A549 (cell line): ENCODE results near the gene TGFBR3. TPM values are rescaled to one million over a fixed set of nuclear protein-coding genes. Genes with fewer than 3 reads are reported as not detected.
A peak's percentile ranks its signal among the peaks of the same experiment; 100 is the strongest.

Source experiments
- ATAC-seq, 2 experiments: fragments of 200-7000 bp in 1 of 2; fragments of >200 bp in 1 of 2; cut with Nextera tagmentation in 1 of 2; cut with Tn5 transposase in 1 of 2; 3 replicates each; pipeline versions ENCODE4 v1.8.0 to v1.9.1; 2018 to 2020; ENCODE audit warnings: mild to moderate bottlenecking in 1 of 2, moderate library complexity in 1 of 2
- CTCF ChIA-PET: fragments of 300-600 bp; sonication (Branson Sonifier 250); formaldehyde crosslinking; extraction: SDS; loops from one replicate; lab custom pipeline; 2021; ENCODE audit warnings: antibody characterized with exemption, inconsistent platforms; lab: Yijun Ruan, JAX
- POLR2A ChIA-PET: fragments of 350-600 bp; formaldehyde crosslinking; extraction: SDS; loops from one replicate; lab custom pipeline; 2021; ENCODE audit warnings: antibody characterized with exemption, inconsistent platforms; lab: Yijun Ruan, JAX
- DNase-seq, 2 experiments: peaks; one replicate each; pipeline versions ENCODE4 v3.0.0 to v3.0.0-alpha.2; 2011 to 2016; ENCODE audit warnings: low read depth in 1 of 2, low spot score in 1 of 2
- FAIRE-seq: peaks from 2 replicates; lab custom pipeline; 2011; peaks lifted over from hg19 to GRCh38; lab: Jason Lieb, UNC
- H3K27ac ChIP-seq, 2 experiments: fragments of >200 bp; sonication (Bioruptor Twin); formaldehyde crosslinking; 3 replicates each; pipeline ENCODE4 v1.5.1; 2016 to 2017
- H3K4me1 ChIP-seq: fragments of >200 bp; sonication (Bioruptor Twin); formaldehyde crosslinking; 3 replicates; pipeline ENCODE4 v1.6.1; 2016
- H3K4me2 ChIP-seq: fragments of >200 bp; sonication (Bioruptor Twin); formaldehyde crosslinking; 3 replicates; pipeline ENCODE4 v1.6.1; 2016
- H3K4me3 ChIP-seq: fragments of >200 bp; sonication (Bioruptor Twin); formaldehyde crosslinking; 3 replicates; pipeline ENCODE4 v1.5.1; 2016
- H3K9me3 ChIP-seq: fragments of >200 bp; sonication (Bioruptor Twin); formaldehyde crosslinking; 3 replicates; pipeline ENCODE4 v1.6.1; 2016
- BHLHE40 ChIP-seq: IDR thresholded peaks from 2 replicates; pipeline ENCODE4 v1.6.1; 2012; ENCODE audit warnings: low read depth, low read length, inconsistent platforms
- CBX2 ChIP-seq: fragments of 200-600 bp; sonication (generic); IDR thresholded peaks from 2 replicates; pipeline ENCODE4 v1.6.1; 2016; ENCODE audit warnings: low read depth, mild to moderate bottlenecking, borderline replicate concordance
- CBX8 ChIP-seq: fragments of 200-600 bp; sonication (generic); IDR thresholded peaks from 2 replicates; pipeline ENCODE4 v1.6.1; 2016
- FOSL2 ChIP-seq, 2 experiments: fragments of 450-650 bp in 1 of 2; fragments of >200 bp in 1 of 2; sonication (Bioruptor Twin) in 1 of 2; formaldehyde crosslinking; IDR thresholded peaks; 2 replicates each; pipeline versions ENCODE4 v1.5.0 to v1.6.1; 2016 to 2020; ENCODE audit warnings: mild to moderate bottlenecking in 1 of 2, moderate library complexity in 1 of 2
- FOXS1 ChIP-seq: fragments of 250-450 bp; sonication (Bioruptor Pico); IDR thresholded peaks from 2 replicates; pipeline ENCODE4 v1.5.0; 2020; ENCODE audit warnings: mild to moderate bottlenecking, moderate library complexity
- HEYL ChIP-seq: fragments of 250-450 bp; sonication (Bioruptor Pico); IDR thresholded peaks from 2 replicates; pipeline ENCODE4 v1.8.0; 2021; ENCODE audit warnings: mild to moderate bottlenecking, moderate library complexity
- JUN ChIP-seq, 2 experiments: fragments of >200 bp; sonication (Bioruptor Twin); formaldehyde crosslinking; IDR thresholded peaks; 2 replicates in 1 of 2; 3 replicates in 1 of 2; pipeline ENCODE4 v1.6.1; 2016 to 2017
- JUNB ChIP-seq: fragments of >200 bp; sonication (Bioruptor Twin); formaldehyde crosslinking; IDR thresholded peaks from 2 replicates; pipeline ENCODE4 v1.6.1; 2016
- KDM1A ChIP-seq: fragments of 200-600 bp; sonication (generic); IDR thresholded peaks from 2 replicates; pipeline ENCODE4 v1.6.1; 2016; ENCODE audit warnings: low read depth, mild to moderate bottlenecking
- MAZ ChIP-seq: fragments of 150-350 bp; IDR thresholded peaks from 2 replicates; pipeline ENCODE4 v1.6.1; 2014; ENCODE audit warnings: antibody characterized with exemption, low read depth, low read length, borderline replicate concordance
- MYC ChIP-seq: IDR thresholded peaks from 2 replicates; pipeline ENCODE4 v1.6.1; 2012; ENCODE audit warnings: mild to moderate bottlenecking, inconsistent platforms, low read length, improper control_type of control experiment, borderline replicate concordance
- NPAS2 ChIP-seq: fragments of 250-450 bp; sonication (Bioruptor Pico); IDR thresholded peaks from 2 replicates; pipeline ENCODE4 v1.8.0; 2022; ENCODE audit warnings: mild to moderate bottlenecking, moderate library complexity, borderline replicate concordance
- POLR2A ChIP-seq: IDR thresholded peaks from 2 replicates; pipeline ENCODE4 v1.6.1; 2012; ENCODE audit warnings: mild to moderate bottlenecking, low read length
- RARB ChIP-seq: fragments of 250-450 bp; sonication (Bioruptor Pico); IDR thresholded peaks from 2 replicates; pipeline ENCODE4 v1.8.0; 2021; ENCODE audit warnings: mild to moderate bottlenecking, moderate library complexity
- REST ChIP-seq: fragments of 200-600 bp; sonication (generic); IDR thresholded peaks from 2 replicates; pipeline ENCODE4 v1.6.1; 2016; ENCODE audit warnings: antibody characterized with exemption, mild to moderate bottlenecking, moderate library complexity
- RFX5 ChIP-seq: fragments of 450-650 bp; IDR thresholded peaks from 2 replicates; pipeline ENCODE4 v1.7.1; 2014; ENCODE audit warnings: antibody characterized with exemption, mild to moderate bottlenecking, moderate library complexity
- RNF2 ChIP-seq: fragments of 200-600 bp; sonication (generic); IDR thresholded peaks from 2 replicates; pipeline ENCODE4 v1.6.1; 2016; ENCODE audit warnings: low read depth, mild to moderate bottlenecking, antibody characterized with exemption, moderate library complexity, borderline replicate concordance
- TFCP2L1 ChIP-seq: fragments of 250-450 bp; sonication (Bioruptor Pico); IDR thresholded peaks from 2 replicates; pipeline ENCODE4 v1.5.0; 2021; ENCODE audit warnings: mild to moderate bottlenecking
- USF2 ChIP-seq: fragments of 450-650 bp; IDR thresholded peaks from 2 replicates; pipeline ENCODE4 v1.6.1; 2014; ENCODE audit warnings: antibody characterized with exemption
- ZC3H11A ChIP-seq: fragments of 450-650 bp; IDR thresholded peaks from 2 replicates; pipeline ENCODE4 v1.6.1; 2014; ENCODE audit warnings: antibody characterized with exemption, mild to moderate bottlenecking
- ZFP36 ChIP-seq: fragments of 450-650 bp; IDR thresholded peaks from 2 replicates; pipeline ENCODE4 v1.6.1; 2014; ENCODE audit warnings: borderline replicate concordance; ENCODE audit not compliant: partially characterized antibody
- ZNF302 ChIP-seq: fragments of 250-450 bp; sonication (Bioruptor Pico); IDR thresholded peaks from 2 replicates; pipeline ENCODE4 v1.9.0; 2021; ENCODE audit warnings: inconsistent platforms, mild to moderate bottlenecking, moderate library complexity
- WGBS: methylation state at CpG from one replicate; pipeline ENCODE4 v1.1.6; 2017; ENCODE audit errors: missing lambda C conversion rate; 5-methylcytosine and 5-hydroxymethylcytosine counted together
- polyA plus RNA-seq, 4 experiments: library from polyadenylated mRNA; depleted of rRNA in 3 of 4; stranded (reverse); fragments of >200 nt; fragmentation: RNase III in 1 of 4; extraction: RNeasy Plus Mini Kit Qiagen cat#74134 plus additional on column Dnase treatment in 1 of 4; gene quantifications; 2 replicates in 3 of 4; 3 replicates in 1 of 4; pipeline ENCODE4 v1.2.3, GENCODE V29; 2011 to 2017
- TF ChIP-seq, protein P1 (sequence below): IDR thresholded peaks from 2 replicates; pipeline ENCODE4 v1.6.1; 2012; ENCODE audit warnings: low read depth, borderline replicate concordance
- TF ChIP-seq, protein P2 (sequence below): fragments of 150-350 bp; IDR thresholded peaks from 2 replicates; pipeline ENCODE4 v1.6.1; 2014; ENCODE audit warnings: low read depth, mild to moderate bottlenecking, low read length
- TF ChIP-seq, protein P3 (sequence below): fragments of >200 bp; sonication (Bioruptor Twin); formaldehyde crosslinking; IDR thresholded peaks from 2 replicates; pipeline ENCODE4 v1.6.1; 2016

The TGFBR3 gene
- polyA plus RNA-seq, 2 of the 4 experiments (the other 2 are of a cell fraction): 5.0 to 8.9 TPM

GRCh38 chr1:91846639-91847013 lies 39.3 kb downstream of the TGFBR3 start:
- Histone ChIP-seq H3K4me3 (no peak overlapping the region), H3K27ac (peak overlapping the region; percentile 71 to 75)
- ChIA-PET POLR2A (interaction anchor here (2.5 kb wide), 1 partner anchor 40 kb away, joined by 10 read pairs; the partner anchor contains the start of gene TGFBR3), CTCF (interaction anchor here (0.9 to 2.1 kb wide), 3 partner anchors 30 to 39 kb away, joined by 3 to 8 read pairs (median 3); partner anchors contain the start of gene TGFBR3)
- no peak for TF ChIP-seq POLR2A
- no peak for TF ChIP-seq NPAS2 (CRISPR knock-in tag)
- no peak for TF ChIP-seq RFX5
- no peak for TF ChIP-seq KDM1A
- no peak for TF ChIP-seq BHLHE40
- no peak for TF ChIP-seq MAZ
- TF ChIP-seq ZNF302 (CRISPR knock-in tag): no peak
- TF ChIP-seq ZFP36: no peak
- no peak for TF ChIP-seq CBX8
- no peak for TF ChIP-seq FOXS1 (CRISPR knock-in tag)
- no peak for TF ChIP-seq RNF2
- TF ChIP-seq JUN (IDR thresholded peaks at IDR 0.05): no peak
- TF ChIP-seq, all 56 proteins: peak for 0
- Histone ChIP-seq H3K9me3 (peaks cover 4% of the 10 kb centered on the region; the same call in 1 of the 3 replicates), H3K4me2 (peak overlapping the region; percentile 60), H3K4me1 (peaks cover 50% of the 10 kb centered on the region)
- no peak for ATAC-seq
- WGBS: 51% methylated on average over 2 of the region's 2 CpGs
- FAIRE-seq: no peak
- no peak for DNase-seq

GRCh38 chr1:91846007-91846638 lies 39.8 kb downstream of the TGFBR3 start:
- CTCF ChIA-PET: interaction anchor here (0.7 to 2.1 kb wide), 5 partner anchors 31 to 317 kb away, joined by 3 to 8 read pairs (median 4); no protein-coding TSS in a partner anchor
- DNase-seq: peak in 1 of 2 experiments; percentile 18
- H3K4me3 ChIP-seq: no peak overlapping the region
- peak overlapping the region; percentile 71 to 75 for H3K27ac ChIP-seq
- no peak for FAIRE-seq
- POLR2A ChIA-PET: interaction anchor here (2.5 kb wide), 1 partner anchor 40 kb away, joined by 10 read pairs; the partner anchor contains the start of gene TGFBR3
- peak overlapping the region; percentile 60 for H3K4me2 ChIP-seq
- H3K4me1 ChIP-seq: peaks cover 54% of the 10 kb centered on the region
- 34% methylated on average over 6 of the region's 6 CpGs for WGBS
- ATAC-seq: peak; percentile 23 to 46; a peak in 2 of 6 replicates
- TF ChIP-seq JUNB: no peak
- no peak for TF ChIP-seq MYC
- peaks cover 4% of the 10 kb centered on the region; the same call in 1 of the 3 replicates for H3K9me3 ChIP-seq

DNA sequence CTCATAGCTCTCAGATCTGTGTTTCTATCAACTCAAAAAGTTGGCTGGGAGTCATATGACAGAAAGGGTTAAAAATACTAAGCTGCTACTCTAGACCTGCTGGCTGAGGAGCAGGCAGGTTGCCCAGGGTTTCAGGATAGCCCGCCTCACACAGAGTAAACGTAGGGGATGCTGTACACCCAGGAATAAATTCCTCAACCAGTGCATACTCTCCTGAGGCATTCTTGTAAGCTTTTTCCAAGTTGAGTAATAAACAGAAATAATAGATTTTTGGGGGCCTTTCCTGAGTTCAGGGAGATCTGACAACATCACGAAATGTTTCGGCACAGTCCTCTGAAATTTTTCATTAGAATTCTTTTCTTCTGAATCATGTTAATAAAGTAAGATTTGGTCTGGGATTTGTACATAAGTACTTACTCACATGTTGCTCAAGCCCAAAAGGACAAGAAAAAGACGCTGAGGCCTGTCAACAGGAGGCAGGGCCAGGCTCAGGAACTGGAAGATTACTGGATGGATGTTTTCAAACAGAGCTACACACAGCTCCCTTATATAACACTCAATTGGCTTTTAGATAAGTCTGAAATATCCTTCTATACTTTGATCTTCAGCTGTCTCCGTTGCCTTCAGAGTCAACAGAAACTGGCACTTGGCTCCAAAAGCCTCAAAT lies 41.0 kb downstream of the TGFBR3 start:
- Histone ChIP-seq H3K4me3 (no peak overlapping the region), H3K4me1 (peaks cover 48% of the 10 kb centered on the region), H3K27ac (peak overlapping the region; percentile 71 to 75), H3K4me2 (peak overlapping the region; percentile 60), H3K9me3 (peaks cover 4% of the 10 kb centered on the region; the same call in 1 of the 3 replicates)
- ATAC-seq: peak; percentile 94 to 97
- WGBS: 6% methylated on average over 6 of the region's 6 CpGs
- POLR2A ChIA-PET: interaction anchor here (0.6 to 2.5 kb wide), 2 partner anchors 41 to 163 kb away, joined by 5 to 10 read pairs; partner anchors contain the start of gene TGFBR3
- CTCF ChIA-PET: interaction anchor here (0.6 to 1.8 kb wide), 9 partner anchors 9 to 333 kb away, joined by 3 to 5 read pairs (median 4); no protein-coding TSS in a partner anchor
- no peak for FAIRE-seq
- peak; percentile 62 to 78 for DNase-seq
- TF ChIP-seq HEYL (CRISPR knock-in tag) (no peak), JUN (IDR thresholded peaks at IDR 0.05) (peak; percentile 77 to 81; a peak in 3 of 5 replicates), NPAS2 (CRISPR knock-in tag) (no peak), REST (no peak), RNF2 (no peak), CBX2 (no peak), RARB (CRISPR knock-in tag) (no peak), FOSL2 (IDR thresholded peaks at IDR 0.05) (peak; percentile 70), FOSL2 (CRISPR knock-in tag; IDR thresholded peaks at IDR 0.05) (peak; percentile 82), ZC3H11A (no peak), TFCP2L1 (CRISPR knock-in tag) (no peak), USF2 (no peak)
- TF ChIP-seq, protein P1, sequence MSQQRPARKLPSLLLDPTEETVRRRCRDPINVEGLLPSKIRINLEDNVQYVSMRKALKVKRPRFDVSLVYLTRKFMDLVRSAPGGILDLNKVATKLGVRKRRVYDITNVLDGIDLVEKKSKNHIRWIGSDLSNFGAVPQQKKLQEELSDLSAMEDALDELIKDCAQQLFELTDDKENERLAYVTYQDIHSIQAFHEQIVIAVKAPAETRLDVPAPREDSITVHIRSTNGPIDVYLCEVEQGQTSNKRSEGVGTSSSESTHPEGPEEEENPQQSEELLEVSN: no peak
- TF ChIP-seq, protein P2, sequence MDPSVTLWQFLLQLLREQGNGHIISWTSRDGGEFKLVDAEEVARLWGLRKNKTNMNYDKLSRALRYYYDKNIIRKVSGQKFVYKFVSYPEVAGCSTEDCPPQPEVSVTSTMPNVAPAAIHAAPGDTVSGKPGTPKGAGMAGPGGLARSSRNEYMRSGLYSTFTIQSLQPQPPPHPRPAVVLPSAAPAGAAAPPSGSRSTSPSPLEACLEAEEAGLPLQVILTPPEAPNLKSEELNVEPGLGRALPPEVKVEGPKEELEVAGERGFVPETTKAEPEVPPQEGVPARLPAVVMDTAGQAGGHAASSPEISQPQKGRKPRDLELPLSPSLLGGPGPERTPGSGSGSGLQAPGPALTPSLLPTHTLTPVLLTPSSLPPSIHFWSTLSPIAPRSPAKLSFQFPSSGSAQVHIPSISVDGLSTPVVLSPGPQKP: no peak
- TF ChIP-seq, protein P3, sequence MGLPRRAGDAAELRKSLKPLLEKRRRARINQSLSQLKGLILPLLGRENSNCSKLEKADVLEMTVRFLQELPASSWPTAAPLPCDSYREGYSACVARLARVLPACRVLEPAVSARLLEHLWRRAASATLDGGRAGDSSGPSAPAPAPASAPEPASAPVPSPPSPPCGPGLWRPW: peak; percentile 66
